ENCODE data around the gene ADRM1.

Gene ADRM1

DNA sequence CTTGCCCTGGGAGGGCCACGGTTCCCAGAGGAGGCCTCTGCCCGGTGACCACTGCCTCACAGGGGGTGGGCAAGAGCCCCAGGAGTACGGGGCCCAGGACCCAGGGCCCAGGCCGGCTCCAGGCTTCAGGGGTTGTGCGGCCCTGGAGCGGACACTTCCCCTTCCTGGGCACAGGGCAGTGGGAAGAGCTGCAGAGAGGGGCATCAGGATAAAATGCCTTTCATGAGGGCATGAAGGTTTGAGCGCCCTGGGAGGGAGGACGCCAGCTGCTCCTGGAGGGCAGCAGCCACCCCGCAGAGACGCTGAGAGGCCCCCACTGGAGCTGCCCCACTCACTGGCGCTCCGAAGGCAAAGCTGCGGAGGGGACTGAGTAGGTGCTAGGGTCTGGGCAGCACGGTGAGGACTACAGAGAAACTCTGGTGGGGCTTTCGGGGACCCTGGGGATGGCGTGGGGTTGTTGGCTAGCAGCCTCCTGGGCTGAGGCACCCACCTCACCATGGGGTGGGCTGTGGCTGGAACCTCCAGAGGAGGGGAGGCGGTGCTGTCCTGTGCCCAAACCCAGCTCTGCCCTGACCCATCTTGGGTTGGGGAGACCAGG, 53.9 kb downstream of the ADRM1 start:
- no peak for DNase-seq

DNA sequence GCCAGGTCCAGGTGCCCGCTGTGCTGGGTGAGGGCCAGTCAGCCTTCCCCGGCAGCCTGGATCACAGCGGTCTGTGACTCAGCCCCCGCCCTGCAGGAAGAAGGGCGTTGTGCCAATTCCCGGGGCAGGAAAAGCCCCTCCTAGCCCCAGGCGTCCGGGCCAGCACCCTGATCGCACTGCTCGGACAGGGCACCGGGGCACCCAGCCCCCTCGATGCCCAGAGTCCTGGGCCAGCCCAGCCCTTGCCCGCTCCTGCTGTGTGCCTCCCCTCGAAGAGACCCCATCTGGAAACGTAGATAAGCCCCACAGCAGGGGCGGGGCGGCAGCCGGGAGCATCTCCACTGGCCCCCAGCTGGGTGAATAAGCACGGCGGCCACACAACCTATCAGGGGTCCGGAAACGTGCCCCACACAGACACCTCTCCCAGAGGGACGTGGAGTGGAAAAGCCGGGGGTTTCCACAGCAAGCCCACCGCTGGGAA, 54.4 kb downstream of the ADRM1 start:
- no peak for DNase-seq

DNA sequence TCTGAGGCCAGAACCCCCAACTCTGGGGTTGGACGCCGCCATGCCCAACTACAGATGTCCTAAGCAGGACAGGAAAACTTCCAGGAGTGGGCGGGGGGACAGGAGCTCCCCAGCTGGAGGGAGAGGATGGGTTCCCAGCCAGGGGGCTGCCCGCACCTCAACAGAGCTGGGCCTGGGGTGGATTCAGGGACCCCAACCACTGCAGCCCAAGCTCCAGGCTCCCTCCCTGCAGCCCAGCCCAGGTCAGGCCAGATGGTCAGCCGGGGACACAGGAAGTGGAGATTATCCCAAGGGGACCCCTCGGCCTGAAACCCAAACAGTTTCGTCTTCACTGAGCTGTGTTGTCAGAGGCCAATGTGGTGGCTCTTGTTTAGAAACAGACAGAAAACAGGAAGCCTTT, 54.9 kb downstream of the ADRM1 start:
- no peak for DNase-seq
